GM10847 (cell line): ENCODE results near the gene OVCA2.

Experiments used
- POLR2A ChIP-seq: IDR thresholded peaks from 2 replicates; pipeline ENCODE4 v1.6.1; 2011; ENCODE audit not compliant: insufficient read length; ENCODE audit errors: extremely low read depth

The OVCA2 gene

GRCh38 chr17:2041561-2042389, at the start of gene OVCA2:
Gene OVCA2, plus strand, starts transcription at chr17:2042022. Its CDS starts 26 bp downstream, at chr17:2042048.
- peak; percentile 79 for TF ChIP-seq POLR2A

- TF ChIP-seq POLR2A: no peak
Observed at GRCh38 chr17:1992541-1992940, 49.3 kb upstream of the OVCA2 start.

GRCh38 chr17:1994707-1995106, 47.1 kb upstream of the OVCA2 start:
- TF ChIP-seq POLR2A: no peak

GRCh38 chr17:1995321-1995892, 46.4 kb upstream of the OVCA2 start:
- no peak for TF ChIP-seq POLR2A

- no peak for TF ChIP-seq POLR2A
Observed at GRCh38 chr17:1995907-1996799, 45.7 kb upstream of the OVCA2 start.

GRCh38 chr17:1996800-1997288, 45.0 kb upstream of the OVCA2 start:
- no peak for TF ChIP-seq POLR2A

- no peak for TF ChIP-seq POLR2A
Observed at GRCh38 chr17:1997289-1997926, 44.4 kb upstream of the OVCA2 start.

GRCh38 chr17:1997927-1998742, 43.7 kb upstream of the OVCA2 start:
- no peak for TF ChIP-seq POLR2A

- no peak for TF ChIP-seq POLR2A
Observed at GRCh38 chr17:1999557-2000251, 42.1 kb upstream of the OVCA2 start.

- no peak for TF ChIP-seq POLR2A
Observed at GRCh38 chr17:2002767-2003329, 39.0 kb upstream of the OVCA2 start.

- no peak for TF ChIP-seq POLR2A
Observed at GRCh38 chr17:2003525-2003924, 38.3 kb upstream of the OVCA2 start.

GRCh38 chr17:2004435-2004952, 37.3 kb upstream of the OVCA2 start:
- no peak for TF ChIP-seq POLR2A
